Transverse colon (tissue), 4 donors: ENCODE data around the gene KIF18A.

Experiments used
- CTCF ChIP-seq, 5 experiments: fragments of 200-600 bp in 3 of 5; fragments of 450-650 bp in 2 of 5; sonication (generic) in 3 of 5; IDR thresholded peaks; 1 replicate in 2 of 5; 2 replicates in 3 of 5; pipeline ENCODE4 v1.5.1; 2016 to 2017; ENCODE audit warnings: antibody characterized with exemption in 5 of 5, inconsistent platforms in 3 of 5, mild to moderate bottlenecking in 2 of 5, moderate library complexity in 1 of 5
- POLR2AphosphoS5 ChIP-seq, 3 donors: sonication (generic); formaldehyde crosslinking; IDR thresholded peaks; one replicate each; pipeline ENCODE4 v1.6.1; 2016; ENCODE audit warnings: antibody characterized with exemption in 3 of 3

GRCh38 chr11:28040384-28040783 lies 67.6 kb downstream of the KIF18A start:
- TF ChIP-seq POLR2AphosphoS5 (IDR thresholded peaks at IDR 0.05) (no peak), CTCF (IDR thresholded peaks at IDR 0.05) (no peak)
